GM18868 (cell line): ENCODE data around the gene RBM10.

Source experiments
- ATAC-seq: cut with Tn5 transposase; IDR thresholded peaks from one replicate; pipeline ENCODE4 v1.9.1; 2021; ENCODE audit warnings: mild to moderate bottlenecking, moderate library complexity; ENCODE audit not compliant: unreplicated experiment

The RBM10 gene

GRCh38 chrX:47217852-47218279, 72.8 kb downstream of the RBM10 start:
- ATAC-seq: peak; percentile 90

GRCh38 chrX:47218280-47218919, 73.4 kb downstream of the RBM10 start, which contains the start of gene CDK16:
Gene CDK16, plus strand, starts transcription at chrX:47218681. Its CDS starts 4,877 bp downstream, at chrX:47223558.
- peak; percentile 40 for ATAC-seq

- no peak for ATAC-seq
Measured at GRCh38 chrX:47218920-47219815, 74.1 kb downstream of the RBM10 start.

GRCh38 chrX:47221756-47222155, 76.7 kb downstream of the RBM10 start:
- no peak for ATAC-seq

- no peak for ATAC-seq
Measured at GRCh38 chrX:47222751-47223350, 77.8 kb downstream of the RBM10 start.

- no peak for ATAC-seq
Measured at GRCh38 chrX:47223476-47224250, 78.6 kb downstream of the RBM10 start.

GRCh38 chrX:47224266-47224895, 79.4 kb downstream of the RBM10 start:
- no peak for ATAC-seq

- ATAC-seq: no peak
Measured at GRCh38 chrX:47224896-47225290, 79.9 kb downstream of the RBM10 start.

GRCh38 chrX:47226071-47226470, 81.0 kb downstream of the RBM10 start:
- ATAC-seq: no peak

- no peak for ATAC-seq
Measured at GRCh38 chrX:47226531-47227333, 81.7 kb downstream of the RBM10 start.

GRCh38 chrX:47227334-47227583, 82.2 kb downstream of the RBM10 start:
- no peak for ATAC-seq

- no peak for ATAC-seq
Measured at GRCh38 chrX:47228550-47229270, 83.7 kb downstream of the RBM10 start.

GRCh38 chrX:47229427-47229826, 84.4 kb downstream of the RBM10 start:
- ATAC-seq: no peak

- no peak for ATAC-seq
Measured at GRCh38 chrX:47230136-47230868, 85.3 kb downstream of the RBM10 start.

- no peak for ATAC-seq
Measured at GRCh38 chrX:47231167-47231566, 86.1 kb downstream of the RBM10 start.

GRCh38 chrX:47232197-47232802, 87.3 kb downstream of the RBM10 start:
- no peak for ATAC-seq

- ATAC-seq: peak; percentile 33
Measured at GRCh38 chrX:47232803-47233332, 87.8 kb downstream of the RBM10 start, which contains the start of gene USP11. Gene USP11, plus strand, starts transcription at chrX:47233009. Its CDS starts 35 bp downstream, at chrX:47233044.
